IMR-90 (cell line): Measurements from ENCODE around the gene IDS. TPM values are rescaled to one million over a fixed set of nuclear protein-coding genes. Genes with fewer than 3 reads are reported as not detected.
"Not testable (repeated sequence)": the region's sequence is repeated elsewhere in the genome, so short reads cannot be mapped to it uniquely, and the experiment has no call there.

Experiments
- ATAC-seq: fragments of 200-7000 bp; cut with Tn5 transposase; 2 replicates; pipeline ENCODE4 v1.9.1; 2020; ENCODE audit warnings: low read depth, mild to moderate bottlenecking, moderate library complexity
- BruUV-seq: library from RNA; stranded (reverse); fragments of 400-500 nt; replicated peaks from 2 replicates; lab custom pipeline; 2021; lab: Mats Ljungman, UMichigan
- CTCF ChIA-PET: fragments of 300-600 bp; formaldehyde crosslinking; extraction: SDS; loops from one replicate; lab custom pipeline; 2021; ENCODE audit warnings: antibody characterized with exemption; lab: Yijun Ruan, JAX
- POLR2A ChIA-PET: fragments of 300-600 bp; sonication (Branson Sonifier 250); formaldehyde crosslinking; loops from one replicate; lab custom pipeline; 2022; ENCODE audit warnings: antibody characterized with exemption; ENCODE audit not compliant: unreplicated experiment; lab: Charles Lee
- DNase-seq: peaks from one replicate; pipeline ENCODE4 v3.0.0; 2013
- H2AFZ ChIP-seq: replicated peaks from 2 replicates; pipeline ENCODE3; 2013; ENCODE audit warnings: low read length, mild to moderate bottlenecking; ENCODE audit not compliant: poor library complexity
- H2AK5ac ChIP-seq: 2 replicates; pipeline ENCODE4 v1.6.1; 2013; ENCODE audit warnings: low read depth, low read length, inconsistent platforms
- H2AK9ac ChIP-seq: replicated peaks from 2 replicates; pipeline ENCODE3; 2013; ENCODE audit warnings: mild to moderate bottlenecking, low read depth, low read length, moderate library complexity; ENCODE audit not compliant: poor library complexity
- H2BK120ac ChIP-seq: 2 replicates; pipeline ENCODE4 v1.6.1; 2013; ENCODE audit warnings: low read depth, low read length, inconsistent platforms
- H2BK15ac ChIP-seq: 3 replicates; pipeline ENCODE4 v1.6.1; 2013; ENCODE audit warnings: low read depth, low read length, inconsistent platforms
- H2BK20ac ChIP-seq: 2 replicates; pipeline ENCODE4 v1.6.1; 2013; ENCODE audit warnings: low read depth, mild to moderate bottlenecking, inconsistent platforms, low read length, moderate library complexity
- H2BK5ac ChIP-seq: 2 replicates; pipeline ENCODE4 v1.6.1; 2013; ENCODE audit warnings: mild to moderate bottlenecking, low read depth, low read length, inconsistent platforms; ENCODE audit not compliant: poor library complexity, severe bottlenecking
- H3K14ac ChIP-seq: replicated peaks from 2 replicates; pipeline ENCODE4 v1.6.1; 2013; ENCODE audit warnings: low read depth, low read length, inconsistent platforms
- H3K18ac ChIP-seq: 2 replicates; pipeline ENCODE4 v1.6.1; 2013; ENCODE audit warnings: low read depth, low read length, control low read depth
- H3K23ac ChIP-seq: 2 replicates; pipeline ENCODE4 v1.6.1; 2013; ENCODE audit warnings: low read depth, low read length, inconsistent platforms
- H3K27ac ChIP-seq: 2 replicates; pipeline ENCODE4 v1.5.1; 2013; ENCODE audit warnings: mild to moderate bottlenecking, control low read depth, low read length; ENCODE audit not compliant: insufficient read depth
- H3K27me3 ChIP-seq: 2 replicates; pipeline ENCODE4 v1.6.1; 2013; ENCODE audit warnings: low read length; ENCODE audit not compliant: control insufficient read depth, insufficient read depth
- H3K36me3 ChIP-seq: 2 replicates; pipeline ENCODE4 v1.6.1; 2013; ENCODE audit warnings: low read length, mixed read lengths; ENCODE audit not compliant: control insufficient read depth, insufficient read depth
- H3K4ac ChIP-seq: 2 replicates; pipeline ENCODE4 v1.6.1; 2013; ENCODE audit warnings: low read depth, low read length, inconsistent platforms
- H3K4me1 ChIP-seq: 2 replicates; pipeline ENCODE4 v1.6.1; 2013; ENCODE audit warnings: low read length, mixed read lengths; ENCODE audit not compliant: control insufficient read depth, insufficient read depth
- H3K4me2 ChIP-seq: 2 replicates; pipeline ENCODE4 v1.6.1; 2013; ENCODE audit warnings: low read depth, mild to moderate bottlenecking, control low read depth, low read length, moderate library complexity
- H3K4me3 ChIP-seq: 2 replicates; pipeline ENCODE4 v1.5.1; 2013; ENCODE audit warnings: low read depth, mild to moderate bottlenecking, control low read depth, low read length, moderate library complexity; ENCODE audit not compliant: insufficient read depth
- H3K56ac ChIP-seq: 2 replicates; pipeline ENCODE4 v1.6.1; 2013; ENCODE audit warnings: low read length, inconsistent platforms; ENCODE audit not compliant: insufficient read depth; ENCODE audit errors: extremely low read depth
- H3K79me1 ChIP-seq, 2 experiments: 2 replicates each; pipeline ENCODE4 v1.6.1; 2013; ENCODE audit warnings: low read length in 2 of 2, inconsistent platforms in 1 of 2, low read depth in 1 of 2
- H3K9ac ChIP-seq: 2 replicates; pipeline ENCODE4 v1.6.1; 2013; ENCODE audit warnings: low read depth, low read length, control low read depth
- H3K9me1 ChIP-seq: 2 replicates; pipeline ENCODE4 v1.6.1; 2013; ENCODE audit warnings: low read length, inconsistent platforms; ENCODE audit not compliant: insufficient read depth
- H3K9me3 ChIP-seq: 2 replicates; pipeline ENCODE4 v1.6.1; 2013; ENCODE audit warnings: low read length; ENCODE audit not compliant: control insufficient read depth, insufficient read depth
- H4K20me1 ChIP-seq: 2 replicates; pipeline ENCODE4 v1.6.1; 2013; ENCODE audit warnings: low read length, inconsistent platforms; ENCODE audit not compliant: insufficient read depth
- H4K5ac ChIP-seq: 2 replicates; pipeline ENCODE4 v1.6.1; 2013; ENCODE audit warnings: mild to moderate bottlenecking, low read depth, low read length, control low read depth
- H4K8ac ChIP-seq, 2 experiments: 2 replicates each; pipeline ENCODE4 v1.6.1; 2013; ENCODE audit warnings: low read depth in 2 of 2, low read length in 2 of 2, control low read depth in 1 of 2, inconsistent platforms in 1 of 2
- H4K91ac ChIP-seq: 2 replicates; pipeline ENCODE4 v1.6.1; 2013; ENCODE audit warnings: low read depth, low read length, inconsistent platforms; ENCODE audit not compliant: insufficient read depth
- WGBS, 2 experiments: methylation state at CpG; one replicate each; pipeline versions ENCODE4 v1.1.5 to v1.1.7; 2013; ENCODE audit warnings: missing lambda C conversion rate in 2 of 2; ENCODE audit not compliant: insufficient read length in 1 of 2; ENCODE audit errors: extremely low coverage in 2 of 2; 5-methylcytosine and 5-hydroxymethylcytosine counted together
- dilution Hi-C: fragments of 300-500 bp; cut with HindIII; formaldehyde crosslinking; loops from one replicate; pipeline ENCODE4 v1.14.3; 2018; ENCODE audit warnings: low sequenced_read_pairs; ENCODE audit not compliant: unreplicated experiment
- in situ Hi-C: fragments of 300-500 bp; cut with MboI; formaldehyde crosslinking; loops from 3 replicates; pipeline ENCODE4 v1.14.3; 2019; ENCODE audit warnings: low sequenced_read_pairs, inconsistent platforms, mixed read lengths
- intact Hi-C: fragments of 100-400 bp; cut with micrococcal nuclease; formaldehyde crosslinking; loops from 2 replicates; pipeline ENCODE4 v1.10.0; 2022
- polyA plus RNA-seq, 3 experiments: library from polyadenylated mRNA; depleted of rRNA; stranded (reverse); fragments of >200 nt; gene quantifications; 2 replicates each; pipeline ENCODE4 v1.2.3, GENCODE V29; 2012; ENCODE audit warnings: low replicate concordance in 1 of 3
- total RNA-seq: library from RNA; depleted of rRNA; stranded (reverse); fragments of >200 nt; gene quantifications from 2 replicates; pipeline ENCODE4 v1.2.3, GENCODE V29; 2012

Gene IDS
- total and polyA plus RNA-seq, 2 of the 4 experiments (the other 2 are of a cell fraction): 26.3 to 56.9 TPM

GRCh38 chrX:149550454-149550853, 45.3 kb upstream of the IDS start:
- POLR2A ChIA-PET, H3K9ac ChIP-seq, H3K18ac ChIP-seq, BruUV-seq, H3K4ac ChIP-seq, H2AK5ac ChIP-seq, H3K9me3 ChIP-seq, H3K56ac ChIP-seq, H3K4me2 ChIP-seq, H2BK5ac ChIP-seq, H3K9me1 ChIP-seq, H3K27me3 ChIP-seq, H3K14ac ChIP-seq, H4K20me1 ChIP-seq, H2AFZ ChIP-seq, H3K4me3 ChIP-seq, H3K23ac ChIP-seq, H4K91ac ChIP-seq, H3K79me1 ChIP-seq, H2BK20ac ChIP-seq, H2BK15ac ChIP-seq, H2BK120ac ChIP-seq, H3K4me1 ChIP-seq, H4K8ac ChIP-seq, H3K36me3 ChIP-seq, H4K5ac ChIP-seq, H2AK9ac ChIP-seq, in situ Hi-C loops, H3K27ac ChIP-seq, ATAC-seq, CTCF ChIA-PET, dilution Hi-C loops, intact Hi-C loops, DNase-seq: not testable (repeated sequence)
- no CpG with 5 or more reads among the region's 1 CpG for WGBS, 2 experiments

- H2AK5ac ChIP-seq, H2BK120ac ChIP-seq, H3K56ac ChIP-seq, H3K18ac ChIP-seq, H2AFZ ChIP-seq, H2BK5ac ChIP-seq, H2BK20ac ChIP-seq, H3K4me2 ChIP-seq, H4K8ac ChIP-seq, H3K36me3 ChIP-seq, H3K14ac ChIP-seq, BruUV-seq, H3K4me1 ChIP-seq, H3K9me1 ChIP-seq, DNase-seq, H3K27ac ChIP-seq, H4K20me1 ChIP-seq, intact Hi-C loops, in situ Hi-C loops, H3K9me3 ChIP-seq, ATAC-seq, POLR2A ChIA-PET, H4K5ac ChIP-seq, H3K23ac ChIP-seq, dilution Hi-C loops, H2BK15ac ChIP-seq, H3K79me1 ChIP-seq, H3K4ac ChIP-seq, H4K91ac ChIP-seq, H2AK9ac ChIP-seq, CTCF ChIA-PET, H3K9ac ChIP-seq, H3K27me3 ChIP-seq, H3K4me3 ChIP-seq: not testable (repeated sequence)
- no CpG with 5 or more reads among the region's 6 CpGs for WGBS, 2 experiments
These were observed 44.6 kb upstream of the IDS start, which contains the start of gene HSFX3 for GRCh38 chrX:149549701-149550100. HSFX3 (minus strand) TSS chrX:149549924; CDS start chrX:149549852, 72 bp downstream.
